GM18519 (cell line): Measurements from ENCODE around the gene CFL1.

Experiments used
- ATAC-seq: cut with Tn5 transposase; IDR thresholded peaks from one replicate; pipeline ENCODE4 v1.9.1; 2021; ENCODE audit warnings: mild to moderate bottlenecking, moderate library complexity; ENCODE audit not compliant: unreplicated experiment, low FRiP score

Gene CFL1

DNA sequence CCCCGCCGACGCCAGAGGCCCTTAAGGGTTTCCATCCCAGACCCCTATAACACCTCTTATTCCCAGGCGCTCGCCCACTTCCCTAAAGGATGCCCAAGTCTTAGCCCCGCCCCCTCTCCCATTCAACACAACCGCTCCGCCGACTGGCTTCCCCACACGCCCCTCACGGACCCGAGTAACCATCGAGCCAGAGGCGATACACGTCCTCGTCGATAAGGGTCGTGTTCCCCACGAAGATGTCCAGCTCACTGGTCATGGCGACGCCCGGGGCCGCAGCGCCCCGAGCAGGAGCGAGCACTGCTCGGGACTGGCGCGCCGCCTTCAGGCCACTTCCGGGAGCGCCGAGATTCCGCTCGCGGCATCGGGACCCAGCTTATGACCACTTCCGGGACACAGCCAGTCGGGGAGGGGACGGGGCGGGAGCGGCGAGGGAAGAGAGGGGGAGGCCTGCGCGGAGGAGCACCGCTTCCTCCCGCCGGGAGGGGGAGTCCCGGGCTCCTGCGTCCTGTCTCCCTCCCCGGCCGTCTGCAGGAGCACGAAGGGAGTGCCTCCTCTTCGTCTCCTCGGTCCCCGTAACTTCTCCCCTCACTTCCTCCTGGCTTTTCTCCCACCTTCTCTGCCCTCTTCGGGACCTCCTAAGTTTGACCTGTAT is 30.3 kb upstream of the CFL1 start, which contains the start of gene FIBP:
TSS of gene FIBP (minus strand) at position 309 of the 652 bp plus-strand sequence. CDS start at position 256, 53 bp downstream.
- no peak for ATAC-seq

- no peak for ATAC-seq
These were observed 29.8 kb upstream of the CFL1 start for GRCh38 chr11:65887723-65888162.

- no peak for ATAC-seq
These were observed 29.1 kb upstream of the CFL1 start for GRCh38 chr11:65886826-65887722.

DNA sequence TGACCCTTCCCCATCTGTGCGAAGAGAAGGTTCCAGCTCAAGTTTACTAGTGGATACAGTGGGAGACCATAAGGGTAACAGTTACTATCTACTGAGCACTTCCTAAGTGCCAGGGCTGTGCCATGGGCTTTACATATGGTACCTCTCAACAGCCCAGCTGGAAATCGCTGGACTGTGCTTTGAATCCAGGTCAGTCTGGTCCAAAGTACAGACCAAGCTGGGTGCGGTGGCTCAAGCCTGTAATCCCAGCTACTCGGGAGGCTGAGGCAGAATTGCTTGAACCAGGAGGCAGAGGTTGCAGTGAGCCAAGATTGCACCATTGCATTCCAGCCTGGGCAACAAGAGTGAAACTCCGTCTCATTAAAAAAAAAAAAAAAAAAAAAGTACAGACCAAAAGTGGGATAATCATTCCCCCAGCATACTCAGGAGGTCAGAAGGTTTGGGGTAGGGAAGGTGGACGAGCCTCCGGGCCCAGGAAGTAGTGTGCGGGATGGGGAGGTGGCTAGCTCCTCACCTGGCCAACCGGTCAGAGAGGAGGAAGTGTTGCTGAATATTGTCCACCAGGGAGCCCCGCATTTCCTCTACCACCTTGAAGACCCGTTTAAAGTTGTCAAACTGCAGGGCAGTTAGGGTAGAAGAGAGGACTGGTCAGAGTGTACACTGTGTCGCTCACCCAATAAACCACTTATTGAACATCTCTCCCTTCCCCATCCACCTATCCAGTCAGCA is 28.0 kb upstream of the CFL1 start:
- no peak for ATAC-seq

DNA sequence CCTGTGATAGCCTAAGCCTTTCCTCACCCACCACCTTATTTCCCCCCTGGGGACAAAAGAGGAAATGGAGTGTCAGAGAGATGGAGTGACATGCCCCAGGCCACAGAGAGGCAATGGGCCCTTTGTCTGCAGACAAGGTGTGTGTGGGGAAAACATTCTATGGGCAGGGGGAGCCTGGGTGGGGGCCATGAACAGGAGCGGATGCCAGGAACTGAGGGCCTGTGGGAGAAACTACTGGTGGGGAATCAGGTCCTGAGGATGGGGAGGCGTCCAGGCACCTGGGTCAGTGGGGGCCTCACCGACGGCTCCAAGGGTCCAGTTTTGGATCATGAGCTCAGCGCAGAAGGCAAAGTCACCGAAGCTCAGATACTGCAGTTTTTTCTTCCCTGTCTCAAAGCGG is 27.3 kb upstream of the CFL1 start:
- no peak for ATAC-seq

DNA sequence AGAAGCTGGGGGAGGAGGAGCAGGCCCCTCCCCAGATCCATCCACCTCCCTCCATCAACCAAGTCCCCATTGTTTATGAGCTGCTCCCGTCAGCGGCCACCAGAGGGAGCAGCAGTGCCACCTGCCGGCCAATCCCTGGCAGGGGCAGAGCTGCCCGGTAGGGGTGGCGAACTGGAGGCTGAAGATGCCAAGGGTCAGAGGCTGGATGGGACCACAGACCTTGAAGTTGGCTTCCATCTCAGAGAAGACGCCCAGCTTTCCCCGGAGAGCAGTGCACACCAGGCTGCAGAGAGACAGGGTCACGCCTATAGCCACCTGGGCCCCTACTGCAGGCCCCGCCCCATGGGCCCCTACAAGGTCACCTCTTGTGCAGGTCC is 26.7 kb upstream of the CFL1 start:
- ATAC-seq = no peak

GRCh38 chr11:65883786-65884715 is 26.1 kb upstream of the CFL1 start:
- ATAC-seq = no peak

GRCh38 chr11:65883058-65883761 is 25.2 kb upstream of the CFL1 start:
- ATAC-seq = no peak

DNA sequence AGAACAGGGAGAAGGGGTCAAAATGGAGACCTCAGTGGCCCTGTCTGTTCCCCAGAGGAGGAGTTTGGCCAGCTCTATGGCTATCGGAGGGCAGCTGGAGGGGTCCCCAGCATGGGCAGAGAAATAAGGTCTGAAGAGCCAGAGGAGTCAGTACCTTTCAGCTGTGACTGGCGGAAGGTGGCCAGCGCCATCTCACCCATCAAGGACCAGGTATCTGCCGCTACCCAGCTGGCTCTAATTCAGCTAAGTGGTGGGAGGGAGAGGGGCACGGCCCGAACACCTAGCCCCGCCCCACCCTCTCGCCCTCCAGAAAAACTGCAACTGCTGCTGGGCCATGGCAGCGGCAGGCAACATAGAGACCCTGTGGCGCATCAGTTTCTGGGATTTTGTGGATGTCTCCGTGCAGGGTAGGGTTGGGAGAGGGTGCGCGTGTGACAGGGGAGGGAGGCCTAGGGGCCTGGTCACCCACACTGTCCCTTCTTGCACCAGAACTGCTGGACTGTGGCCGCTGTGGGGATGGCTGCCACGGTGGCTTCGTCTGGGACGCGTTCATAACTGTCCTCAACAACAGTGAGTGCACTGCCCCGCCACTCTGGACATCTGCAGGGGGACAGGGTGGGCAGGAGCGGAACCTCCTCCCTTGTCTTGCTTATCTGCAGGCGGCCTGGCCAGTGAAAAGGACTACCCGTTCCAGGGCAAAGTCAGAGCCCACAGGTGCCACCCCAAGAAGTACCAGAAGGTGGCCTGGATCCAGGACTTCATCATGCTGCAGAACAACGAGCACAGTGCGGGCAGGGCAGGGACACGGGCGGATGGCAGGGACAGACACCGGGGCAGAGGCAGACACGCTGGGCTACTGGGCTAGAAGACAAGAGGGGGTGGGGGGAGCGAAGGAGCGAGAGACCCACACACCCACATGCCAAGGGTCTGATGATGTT is 24.4 kb upstream of the CFL1 start:
- ATAC-seq = no peak

- ATAC-seq = no peak
These were observed 23.0 kb upstream of the CFL1 start for GRCh38 chr11:65880844-65881421.

DNA sequence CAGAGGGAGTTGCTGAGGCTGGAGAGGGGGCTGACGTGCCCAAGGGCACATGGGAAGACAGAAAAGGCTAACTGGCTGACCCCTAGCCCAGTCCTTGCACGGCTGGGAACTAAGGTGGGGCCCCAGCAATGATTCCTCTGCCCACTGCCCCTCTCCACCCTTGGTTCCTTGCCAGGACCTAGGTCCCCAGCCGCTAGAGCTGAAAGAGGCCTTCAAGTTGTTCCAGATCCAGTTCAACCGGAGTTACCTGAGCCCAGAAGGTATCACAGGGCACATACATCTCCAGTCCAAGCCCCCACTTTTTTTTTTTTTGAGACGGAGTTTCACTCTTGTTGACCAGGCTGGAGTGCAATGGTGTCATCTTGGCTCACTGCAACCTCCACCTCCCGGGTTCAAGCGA is 22.0 kb upstream of the CFL1 start:
- no peak for ATAC-seq

- no peak for ATAC-seq
These were observed 21.6 kb upstream of the CFL1 start, which contains the start of gene CTSW for GRCh38 chr11:65879617-65880016. Gene CTSW, plus strand, starts transcription at chr11:65879837. Its CDS starts 18 bp downstream, at chr11:65879855.

DNA sequence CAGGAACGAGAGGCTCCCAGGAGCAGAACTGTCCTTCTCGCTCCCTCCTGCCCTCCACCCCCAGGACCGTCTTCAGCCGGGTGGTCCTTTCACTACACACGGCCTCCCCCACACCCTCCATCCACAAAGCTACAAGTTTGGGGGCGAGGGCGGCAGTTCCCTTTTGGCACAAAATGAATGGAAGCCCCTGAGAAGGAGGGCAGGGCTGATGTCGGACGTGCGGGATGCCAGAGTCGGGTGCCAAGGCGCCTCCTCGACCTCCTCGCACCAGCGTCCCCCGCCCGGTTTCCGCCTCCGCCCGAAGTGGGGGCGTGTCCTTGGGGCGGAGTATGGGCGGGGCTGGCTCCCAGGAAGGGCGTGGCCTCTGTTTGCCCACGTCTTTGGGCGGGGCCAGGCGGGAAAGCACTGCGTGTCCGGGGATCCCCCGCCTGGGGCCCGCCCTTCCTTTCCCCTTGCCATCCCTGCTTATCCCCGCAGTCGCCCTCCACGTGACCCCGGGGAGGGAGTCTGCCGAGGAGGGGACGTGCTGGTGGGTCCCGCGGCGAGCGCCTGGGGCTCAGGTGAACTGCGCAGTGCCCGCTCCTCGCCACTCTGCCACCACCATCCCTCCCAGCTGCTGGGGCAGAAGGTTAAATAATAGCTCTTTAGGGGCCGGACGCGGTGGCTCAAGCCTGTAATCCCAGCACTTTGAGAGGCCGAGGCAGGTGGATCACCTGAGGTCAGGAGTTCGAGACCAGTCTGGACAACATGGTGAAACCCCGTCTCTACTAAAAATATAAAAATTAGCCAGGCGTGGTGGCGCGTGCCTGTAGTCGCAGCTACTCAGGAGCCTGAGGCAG is 15.6 kb upstream of the CFL1 start:
- ATAC-seq = no peak

DNA sequence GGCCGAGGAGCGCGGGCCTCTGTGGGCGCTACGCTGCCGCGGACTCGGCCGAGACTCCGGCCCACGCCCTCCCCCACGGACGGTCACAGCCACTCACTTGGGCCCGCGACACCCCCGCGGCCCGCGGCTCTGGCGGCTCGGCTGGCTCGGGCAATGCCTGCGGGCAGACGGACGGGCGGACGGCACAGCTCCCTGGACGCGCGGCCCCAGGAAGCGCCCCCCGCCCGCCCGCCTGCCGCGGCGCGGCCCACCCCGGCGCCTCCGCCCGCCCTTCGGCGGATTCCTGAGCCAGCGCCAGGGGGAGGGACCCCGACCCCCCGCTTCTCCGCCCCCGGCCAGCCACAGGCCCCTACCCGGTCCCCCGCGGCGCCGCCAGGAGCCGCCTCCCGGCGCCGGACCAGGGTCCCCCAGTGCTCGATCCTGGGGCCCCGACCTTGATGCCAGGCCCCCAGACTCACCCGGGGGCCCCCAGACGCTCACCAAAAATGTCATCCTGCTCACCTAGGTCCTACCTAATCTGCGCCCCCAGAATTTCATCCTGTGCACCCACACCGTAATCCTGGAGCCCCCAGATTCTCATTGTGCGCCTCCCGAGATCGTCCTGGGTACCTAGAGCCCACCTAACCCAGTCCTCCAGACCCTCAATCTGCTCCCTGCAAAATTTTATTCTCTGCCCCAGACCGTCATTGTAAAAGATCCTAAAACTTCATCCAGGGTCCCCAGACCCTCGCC is 14.8 kb upstream of the CFL1 start, which contains the start of gene EFEMP2:
TSS of gene EFEMP2 (minus strand) at position 215 of the 732 bp plus-strand sequence. CDS start 446 bp downstream, outside the sequence.
- ATAC-seq = no peak

DNA sequence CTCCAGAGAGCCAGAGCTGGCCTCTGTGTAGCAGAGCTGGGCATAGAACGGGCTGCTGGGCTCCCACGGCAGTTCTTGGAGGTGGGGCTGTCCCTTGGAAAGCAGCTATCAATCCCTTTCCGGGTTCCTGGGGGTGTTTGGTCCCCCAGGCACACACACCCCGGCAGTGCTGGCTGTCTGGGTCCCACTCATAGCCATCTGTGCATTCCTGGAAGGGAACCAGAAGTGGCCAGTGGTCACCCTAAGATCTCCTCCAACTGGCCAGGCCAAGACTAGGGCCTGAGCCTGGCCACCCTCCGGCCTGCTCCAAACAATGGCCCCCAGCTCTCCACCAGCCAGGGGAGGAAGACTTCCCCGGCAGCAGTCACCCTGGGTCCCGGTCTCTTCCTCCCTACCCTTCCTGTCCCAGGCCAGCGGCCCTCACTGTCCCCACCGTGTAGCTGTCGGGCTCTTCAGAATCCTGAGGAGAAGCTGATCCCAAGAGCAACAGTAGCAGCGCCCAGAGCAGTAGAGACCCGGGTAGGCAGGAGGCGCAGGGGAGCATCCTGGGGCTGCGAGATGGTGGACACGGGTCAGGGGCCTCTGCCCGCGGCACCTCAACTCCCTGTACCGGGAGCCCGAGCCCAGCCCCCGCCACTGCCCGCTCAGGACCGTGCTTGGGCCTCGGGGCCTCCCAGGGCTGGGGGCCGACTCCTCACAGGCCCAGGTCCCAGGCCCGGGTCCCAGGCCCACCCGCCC is 14.0 kb upstream of the CFL1 start:
- ATAC-seq = no peak
